ENCODE measurements around the gene LRFN2.

Gene LRFN2

DNA sequence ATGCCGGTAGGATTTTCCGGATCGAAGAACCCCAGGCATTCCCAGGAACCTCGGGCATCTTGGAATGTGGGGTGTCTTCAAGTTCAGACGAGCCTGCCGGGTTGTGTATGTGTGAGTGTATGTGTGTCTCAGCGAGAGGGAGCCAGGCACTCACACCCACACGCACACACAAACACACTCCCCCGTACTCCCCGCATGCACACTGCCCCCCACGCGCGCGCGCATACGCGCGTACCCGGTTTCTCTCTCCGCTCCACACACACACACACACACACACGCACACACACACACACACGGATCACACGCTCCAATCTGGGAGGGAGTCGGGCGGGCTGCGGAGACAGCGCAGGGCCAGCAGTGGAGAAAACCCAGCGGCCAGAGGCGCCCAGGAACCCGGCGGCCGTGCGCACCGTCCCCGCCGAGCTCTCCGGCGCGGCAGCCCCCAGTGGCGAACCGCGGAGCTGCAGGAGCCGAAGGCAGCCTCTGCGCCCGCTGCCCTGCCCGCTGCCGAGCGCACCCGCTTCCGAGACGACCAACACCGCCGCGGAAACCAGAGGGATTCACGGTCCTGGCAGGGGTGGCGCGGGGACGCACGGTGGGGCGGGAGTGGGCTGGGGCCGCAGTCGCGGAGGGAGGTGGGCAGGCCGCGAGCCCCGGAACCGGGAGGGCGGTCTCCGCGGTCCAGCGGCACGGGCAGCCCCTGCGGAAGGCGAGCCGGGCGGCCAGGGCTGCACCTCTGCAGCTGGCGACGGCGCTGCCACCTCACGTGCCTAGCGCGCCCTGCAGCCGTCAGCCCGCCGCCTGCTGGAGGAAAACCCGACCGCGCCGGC, at the start of gene LRFN2:
LRFN2 (minus strand) TSS at position 125 of the 830 bp plus-strand sequence.
- DNase-seq: no peak

DNA sequence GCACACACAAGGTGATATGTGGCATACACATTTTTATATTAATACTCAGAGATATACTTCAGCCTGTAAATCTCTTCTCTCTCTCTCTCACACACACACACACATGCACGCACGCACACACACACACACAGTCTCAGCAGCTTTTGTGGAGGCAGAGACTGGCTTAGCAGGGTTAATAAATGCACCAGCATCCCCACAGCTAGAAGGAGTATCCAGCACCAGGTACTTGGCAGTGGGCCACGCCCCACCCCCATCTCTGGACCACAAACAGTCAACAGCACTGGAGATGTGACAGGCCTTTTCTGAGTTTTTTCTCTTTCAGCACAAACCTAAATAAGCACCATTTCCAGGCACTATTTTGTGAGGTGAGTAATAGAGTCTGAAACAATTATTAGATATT, 47.3 kb upstream of the LRFN2 start:
- DNase-seq: no peak

DNA sequence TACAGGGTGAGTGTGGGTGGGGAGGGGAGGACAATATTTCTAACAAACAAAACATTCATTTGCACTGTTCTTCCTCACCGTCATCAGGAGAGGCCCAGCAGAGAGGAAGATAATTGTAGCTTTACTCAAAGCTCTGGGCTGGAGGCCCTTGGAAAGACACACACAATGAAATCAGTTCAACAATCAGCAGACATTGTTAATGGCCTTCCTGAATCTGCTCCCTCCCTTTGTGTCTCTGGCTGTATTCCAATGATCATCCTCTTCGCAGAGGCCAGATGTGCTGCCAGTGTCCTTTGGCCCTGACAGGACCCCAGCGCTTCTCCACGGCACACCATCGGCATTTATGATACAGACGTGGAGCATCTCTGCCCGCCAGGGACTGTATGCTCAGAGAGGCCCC, 44.6 kb upstream of the LRFN2 start:
- no peak for DNase-seq

DNA sequence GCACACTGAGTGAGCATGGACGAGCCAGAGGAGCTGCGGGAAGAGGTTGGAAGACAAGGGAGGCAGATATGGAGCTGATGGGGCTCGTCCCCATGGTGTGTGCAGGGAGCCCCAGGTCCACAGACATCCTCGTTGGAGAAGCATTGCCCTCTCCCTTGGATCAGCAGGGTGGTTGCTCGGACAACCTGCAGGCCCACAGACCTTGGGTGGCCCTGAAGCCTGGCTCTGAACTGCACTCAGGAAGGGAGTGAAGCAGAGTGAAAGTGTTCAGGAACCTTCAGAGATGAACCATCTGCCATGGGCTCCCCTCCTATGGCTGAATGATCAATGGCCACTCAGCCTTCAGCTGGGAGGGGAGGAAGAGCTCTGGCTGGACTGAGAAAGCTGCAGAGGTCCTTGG, 43.3 kb upstream of the LRFN2 start:
- DNase-seq: no peak

DNA sequence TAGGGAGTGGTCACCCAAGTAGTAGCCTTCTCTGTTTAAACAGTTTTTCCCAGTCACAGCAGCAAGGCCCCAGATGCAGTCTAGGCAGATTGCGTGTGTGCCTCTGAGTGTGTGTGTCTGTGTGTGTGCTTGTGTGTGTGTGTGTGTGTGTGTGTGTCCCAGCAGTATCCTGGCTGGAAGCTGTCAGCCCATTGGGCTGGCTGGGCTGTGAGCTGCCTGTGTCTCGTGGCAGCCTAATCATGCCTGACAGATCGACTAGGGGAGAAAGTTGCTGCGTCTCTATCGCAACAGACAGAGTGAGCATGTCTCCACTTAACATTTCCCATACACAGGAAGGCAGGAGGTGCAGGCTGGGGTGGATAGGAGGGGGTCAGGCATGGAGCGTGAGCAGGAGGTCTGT, 42.9 kb upstream of the LRFN2 start:
- no peak for DNase-seq

DNA sequence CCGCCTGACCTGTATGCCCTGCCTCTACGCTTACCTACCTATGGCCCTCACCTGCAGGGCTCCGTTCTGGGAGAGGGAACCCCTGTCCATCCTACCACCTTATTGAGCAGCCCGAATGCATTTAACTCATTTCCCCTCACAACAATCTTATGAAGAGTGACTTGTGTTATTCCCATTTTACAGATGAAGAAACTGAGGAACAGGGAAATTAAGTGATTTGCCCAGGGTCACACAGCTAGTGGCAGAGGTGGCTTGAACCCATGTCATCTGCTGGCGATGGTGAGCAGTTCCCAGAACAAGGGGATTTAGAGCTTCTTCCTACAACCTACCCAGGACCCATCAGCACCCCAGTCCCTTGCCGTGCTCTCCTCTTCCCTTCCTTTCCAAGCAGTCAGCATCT, 42.3 kb upstream of the LRFN2 start:
- no peak for DNase-seq

DNA sequence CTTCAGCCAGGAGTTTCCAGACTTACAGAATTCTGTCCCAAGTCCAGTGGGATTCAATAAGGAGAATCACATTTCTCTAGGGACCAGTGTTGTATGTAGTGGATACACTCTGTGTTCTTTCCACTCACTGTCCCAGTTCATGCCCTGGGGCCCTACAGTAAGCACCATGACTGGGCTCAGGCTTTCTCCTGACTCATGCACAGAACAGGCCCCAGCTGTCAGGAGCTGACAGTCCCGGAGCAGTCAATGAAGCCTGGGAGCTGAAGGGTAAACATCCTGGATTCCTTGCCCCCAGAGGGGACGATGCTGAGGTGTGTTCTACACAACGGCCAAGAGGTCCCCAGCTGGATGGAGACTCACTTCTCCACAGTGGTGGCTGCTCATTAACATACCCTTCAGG, 40.2 kb upstream of the LRFN2 start:
- no peak for DNase-seq

DNA sequence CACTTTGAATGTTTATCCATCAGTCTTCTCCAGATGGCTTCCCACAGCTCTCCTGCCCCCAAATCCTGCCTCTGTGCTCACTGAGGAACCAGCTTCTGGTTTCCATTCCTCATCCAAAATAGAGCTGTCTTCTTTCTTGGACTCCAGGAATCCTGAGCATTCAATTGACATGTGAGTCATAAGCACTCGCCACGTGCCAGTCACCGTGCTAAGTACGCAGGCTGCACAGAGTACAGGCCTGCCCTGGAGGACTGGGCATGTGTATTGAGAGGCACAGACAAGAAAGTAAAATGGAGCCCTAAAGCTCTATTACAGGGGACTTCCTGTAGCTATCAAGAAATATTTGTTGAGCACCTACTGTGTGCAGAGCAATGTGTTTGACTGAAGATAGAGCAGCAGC, 39.7 kb upstream of the LRFN2 start:
- DNase-seq: no peak

DNA sequence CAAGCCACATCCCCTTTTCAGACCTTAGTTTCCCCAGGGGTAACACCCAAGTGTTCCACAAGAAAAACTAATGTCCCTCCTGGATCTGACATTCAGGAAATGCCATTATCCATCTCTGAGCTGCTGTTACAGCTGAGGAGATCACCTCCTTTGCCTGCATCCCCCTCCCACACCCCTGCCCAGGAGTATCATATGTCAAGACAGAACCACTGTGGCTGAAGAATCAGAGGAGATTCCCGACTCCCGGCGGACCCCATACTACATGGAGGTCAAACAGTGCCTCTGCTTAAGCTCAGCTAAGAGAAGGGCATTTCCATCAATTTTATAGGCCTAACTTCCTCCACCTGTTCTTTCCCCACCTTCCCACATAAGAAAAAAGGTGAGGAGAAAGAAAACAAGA, 36.8 kb upstream of the LRFN2 start:
- no peak for DNase-seq

DNA sequence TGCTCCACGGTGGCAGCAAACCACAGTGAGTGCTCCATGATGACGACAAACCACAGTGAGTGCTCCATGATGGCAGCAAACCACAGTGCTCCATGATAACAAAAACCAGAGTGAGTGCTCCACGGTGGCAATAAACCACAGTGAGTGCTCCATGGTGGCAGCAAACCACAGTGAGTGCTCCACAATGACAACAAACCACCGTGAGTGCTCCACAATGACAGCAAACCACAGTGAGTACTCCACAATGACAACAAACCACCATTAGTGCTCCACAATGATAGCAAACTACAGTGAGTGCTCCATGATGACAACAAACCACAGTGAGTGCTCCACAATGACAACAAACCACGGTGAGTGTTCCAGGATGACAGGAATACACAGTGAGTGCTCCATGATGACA, 36.0 kb upstream of the LRFN2 start:
- DNase-seq: no peak

DNA sequence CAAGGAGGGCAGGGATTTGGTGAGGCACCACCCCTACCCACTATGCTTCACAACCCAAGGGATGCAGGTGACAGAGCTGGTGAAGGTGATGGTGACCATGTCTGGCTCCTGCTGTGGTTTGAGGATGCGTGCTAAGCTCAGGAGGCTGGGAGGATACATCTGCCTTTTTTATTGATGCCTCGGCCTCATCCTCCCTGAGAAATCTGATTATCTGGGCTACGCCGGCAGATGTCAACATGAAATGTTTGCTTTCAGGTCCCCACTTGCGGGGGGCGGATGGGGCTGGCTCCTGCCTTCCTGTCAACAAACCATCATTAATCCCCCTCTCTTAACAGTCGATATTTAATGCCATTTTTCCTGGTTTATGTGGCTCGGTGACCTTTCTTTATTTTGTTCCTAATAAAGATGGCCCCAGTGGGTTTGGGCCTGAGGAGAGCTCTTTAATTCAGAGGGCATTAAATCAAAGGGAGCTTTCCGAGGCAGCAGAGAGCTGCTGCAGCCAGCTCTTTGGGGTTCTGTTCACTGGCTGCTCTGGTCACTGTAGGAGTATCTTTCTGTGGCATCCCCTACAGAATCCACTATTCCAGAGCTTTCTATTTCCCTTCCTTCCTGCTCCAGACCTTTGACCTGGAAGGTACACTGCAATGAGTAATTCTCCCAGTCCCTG, 33.5 kb upstream of the LRFN2 start:
- DNase-seq: no peak

DNA sequence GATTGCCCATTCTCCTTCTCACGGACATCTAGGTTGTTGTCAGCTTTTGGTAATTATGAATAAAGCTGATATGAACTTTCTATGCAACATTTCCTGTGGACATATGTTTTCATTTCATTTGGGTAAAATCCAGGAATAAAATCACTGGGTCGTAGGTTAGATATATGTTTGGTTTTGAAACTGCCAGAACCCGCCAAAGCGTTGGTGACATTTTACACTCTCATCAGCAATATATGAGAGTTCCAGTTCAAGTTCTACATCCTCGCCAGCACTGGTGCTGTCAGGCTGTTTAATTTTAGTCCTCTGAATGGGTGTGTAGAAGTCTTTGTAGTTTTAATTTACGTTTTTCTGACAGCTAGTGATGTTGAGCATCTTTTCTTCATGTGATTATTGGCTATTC, 27.5 kb upstream of the LRFN2 start:
- DNase-seq: no peak

DNA sequence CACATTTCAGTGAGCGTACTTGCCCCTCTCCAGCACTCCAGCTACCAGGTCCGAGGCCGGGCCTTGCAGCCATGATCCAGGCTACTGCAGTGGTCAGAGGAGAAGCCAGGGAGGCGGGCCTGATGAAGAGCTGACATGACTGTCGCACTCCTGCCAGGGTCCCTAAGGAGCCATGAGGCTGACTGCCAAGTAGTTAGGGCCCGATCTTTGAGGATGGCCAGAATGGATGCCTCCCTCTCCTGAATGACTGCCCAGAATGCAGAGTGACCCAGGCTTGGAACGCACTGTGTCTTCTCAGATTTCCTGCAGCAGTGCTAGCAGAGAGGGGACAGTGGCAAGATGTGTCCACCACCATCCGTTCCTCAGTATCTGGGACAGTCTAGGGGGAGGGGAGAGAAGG, 24.7 kb upstream of the LRFN2 start:
- no peak for DNase-seq

DNA sequence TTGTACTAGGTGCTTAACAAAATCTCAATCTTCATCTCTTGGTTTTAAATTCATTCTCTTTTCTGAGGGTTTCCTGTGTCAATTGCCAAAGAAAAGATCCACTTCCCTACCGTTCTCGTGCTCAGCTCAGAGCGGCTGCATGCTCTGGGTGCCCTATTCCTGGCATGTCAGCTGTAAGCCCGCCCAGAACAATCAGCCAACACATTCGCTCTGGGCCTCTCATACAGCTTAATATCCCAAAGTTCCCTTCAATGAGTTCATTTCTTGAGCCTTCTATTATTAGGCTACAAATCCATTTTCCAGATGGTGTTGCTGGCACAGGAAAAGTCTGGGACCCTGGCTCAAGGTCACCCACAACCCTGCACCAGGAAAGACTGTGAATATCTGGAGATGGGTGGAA, 24.3 kb upstream of the LRFN2 start:
- no peak for DNase-seq

DNA sequence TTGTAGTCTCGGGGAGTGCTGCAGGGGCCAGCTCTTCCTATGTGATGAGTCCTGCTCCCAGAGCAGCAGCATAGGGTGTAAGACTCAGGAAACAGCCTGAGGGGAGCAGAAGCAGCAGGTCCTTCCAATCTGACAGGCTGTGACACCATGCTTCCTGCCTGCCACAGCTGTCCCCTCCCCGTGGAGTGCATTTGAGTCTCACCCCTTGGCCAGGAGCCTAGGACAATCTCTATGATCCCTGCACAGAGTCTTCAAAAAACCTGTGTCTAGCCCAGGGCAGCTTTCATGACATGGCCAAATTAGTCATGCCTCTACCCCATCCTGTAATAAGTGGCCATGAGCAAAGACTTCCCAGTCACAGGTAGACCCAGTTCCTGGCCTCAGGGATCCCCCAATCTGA, 23.1 kb upstream of the LRFN2 start:
- no peak for DNase-seq

DNA sequence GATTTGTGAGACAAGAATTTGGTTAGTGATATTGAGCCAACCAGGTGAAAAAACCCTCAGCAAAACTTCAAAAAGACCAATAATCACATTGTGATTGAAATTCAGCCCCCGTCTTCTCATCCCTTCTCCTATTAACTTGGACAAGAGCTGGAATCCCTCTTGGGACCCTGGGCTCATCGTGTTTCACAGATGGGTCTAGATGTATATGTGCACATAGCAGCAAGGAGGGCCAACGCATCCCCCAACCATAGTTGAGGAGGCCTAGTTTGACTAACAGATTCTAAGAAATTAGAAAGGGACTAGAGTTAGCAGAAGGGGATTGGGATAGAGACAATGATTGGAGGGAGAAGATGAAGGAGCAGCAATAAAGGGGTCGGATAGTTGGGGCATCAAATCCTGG, 19.8 kb upstream of the LRFN2 start:
- DNase-seq: no peak

DNA sequence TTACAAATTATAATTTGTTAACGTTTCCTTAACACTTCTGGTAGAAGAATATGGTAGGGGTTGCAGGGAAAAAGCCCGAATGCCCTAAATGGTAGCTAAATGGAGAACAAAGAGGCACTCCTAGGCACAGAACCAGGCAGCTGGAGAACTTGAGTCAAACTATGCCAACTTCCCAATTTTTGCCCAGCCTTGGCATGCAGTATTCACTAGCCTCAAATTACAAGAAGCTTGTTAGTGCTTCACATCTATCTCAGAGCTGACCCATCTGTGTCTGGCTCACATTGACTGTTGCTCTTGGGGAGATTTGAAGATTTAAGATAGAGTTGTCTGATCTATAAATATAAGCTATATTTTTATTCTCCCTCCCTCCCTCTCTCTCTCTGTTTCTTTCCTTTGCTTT, 19.4 kb upstream of the LRFN2 start:
- DNase-seq: no peak

DNA sequence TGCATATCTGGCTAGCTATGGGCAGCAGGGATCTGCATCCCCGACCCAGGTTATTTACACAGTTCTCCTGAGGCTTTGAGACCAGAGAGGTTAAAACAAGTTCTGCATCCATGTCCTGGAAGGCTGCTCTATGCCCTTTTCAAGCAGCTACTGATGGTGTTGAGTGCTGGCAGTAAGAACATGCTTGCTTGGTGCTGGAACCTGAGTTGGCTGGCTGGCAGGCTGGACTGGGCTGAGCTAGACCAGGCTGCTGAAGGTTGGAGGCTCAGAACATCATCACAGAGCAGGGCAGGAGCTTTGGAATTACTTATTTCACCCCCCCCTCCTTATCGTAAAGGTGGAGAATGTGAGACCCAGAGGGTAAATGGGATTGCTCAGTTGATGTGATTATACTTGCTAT, 16.9 kb upstream of the LRFN2 start:
- no peak for DNase-seq

DNA sequence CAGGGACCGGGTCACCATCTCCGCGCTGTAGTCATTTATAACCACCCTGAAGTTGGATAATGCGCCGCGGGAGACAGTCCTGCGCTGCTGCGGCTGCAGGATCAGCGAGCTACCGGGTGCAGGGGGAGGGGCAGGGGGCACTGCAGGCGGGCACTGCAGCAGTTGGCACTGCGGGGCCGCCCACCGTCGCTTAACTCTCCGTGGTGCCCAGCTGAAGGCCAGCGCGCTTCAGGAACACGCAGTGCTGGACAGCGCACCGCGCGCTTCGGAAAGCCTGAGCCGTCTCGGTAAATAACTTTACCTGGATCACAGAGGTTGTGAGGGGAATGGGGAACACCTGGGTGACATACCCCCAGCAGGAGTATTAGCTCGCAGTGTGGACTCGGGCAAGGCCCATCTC, 12.4 kb upstream of the LRFN2 start:
- DNase-seq: no peak

DNA sequence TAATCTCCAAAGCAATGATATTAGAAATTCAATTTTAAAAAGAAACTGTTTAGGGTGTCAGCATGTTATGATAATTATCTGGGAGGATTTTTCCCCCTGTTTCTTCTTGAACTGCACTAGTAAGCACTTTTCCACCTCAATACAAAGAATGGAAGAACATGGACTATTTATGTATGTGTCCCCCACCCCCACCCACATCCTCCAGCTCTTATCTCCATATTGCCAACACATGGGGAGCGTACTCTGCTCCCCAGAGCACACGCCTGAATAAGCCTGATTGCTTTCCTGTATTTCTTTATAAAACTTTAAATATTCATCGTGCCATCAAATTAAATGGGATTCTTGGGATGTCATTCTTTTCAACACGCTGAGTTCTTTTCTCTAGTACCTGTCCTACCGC, 11.4 kb upstream of the LRFN2 start:
- no peak for DNase-seq

DNA sequence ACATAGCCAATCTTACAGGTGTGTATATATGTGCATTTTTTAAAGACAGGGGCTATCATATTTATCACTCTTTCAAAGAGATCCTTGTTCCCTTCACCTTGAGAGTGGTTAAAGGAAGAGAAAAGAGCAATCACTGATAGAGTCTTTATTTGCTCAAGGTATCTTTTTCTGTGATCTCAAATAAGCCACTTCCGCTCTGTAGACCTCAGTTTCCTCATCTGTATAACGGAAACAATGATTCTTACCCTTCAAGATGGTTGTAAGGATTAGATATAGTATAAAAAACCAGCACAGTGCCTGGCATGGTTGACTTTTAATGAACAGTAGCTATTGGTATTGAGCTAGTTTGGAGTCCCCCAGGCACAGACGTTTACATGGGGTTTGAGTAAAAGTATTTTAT, 10.1 kb upstream of the LRFN2 start:
- DNase-seq: no peak

DNA sequence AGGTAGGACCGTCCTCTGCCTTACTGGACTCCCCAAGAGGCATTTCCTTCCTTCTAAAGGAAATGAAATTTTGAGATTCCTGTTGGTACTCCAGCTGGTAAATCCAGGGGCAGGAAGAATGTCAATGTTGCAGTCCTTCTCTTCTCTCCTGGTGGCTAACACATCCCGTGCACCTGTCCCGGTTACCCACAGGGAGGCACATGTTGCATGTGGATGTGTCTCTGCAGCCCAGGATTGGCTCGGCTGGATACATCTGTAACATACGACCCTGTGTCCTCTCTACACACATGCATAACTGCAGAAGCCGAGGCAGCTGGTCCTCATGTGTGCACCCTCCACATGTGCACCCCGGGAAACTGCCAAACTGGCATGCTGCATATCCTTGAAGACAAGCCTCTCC, 1.3 kb upstream of the LRFN2 start:
- DNase-seq: no peak

DNA sequence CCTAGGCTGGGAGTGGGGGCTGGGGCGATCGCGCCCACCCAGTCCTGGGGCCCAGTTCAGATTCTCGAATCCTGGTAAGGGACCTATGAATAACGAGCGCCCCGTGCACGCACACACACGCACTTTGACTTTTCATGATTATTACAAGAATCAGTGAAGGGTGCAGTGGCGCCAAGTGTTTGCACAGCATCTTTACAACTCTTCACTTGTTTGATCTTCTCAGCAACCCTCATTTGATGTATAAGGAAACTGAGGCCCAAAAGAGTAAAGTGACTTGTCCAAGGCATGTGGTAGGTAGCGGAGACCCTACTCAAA, 863 bp upstream of the LRFN2 start:
- no peak for DNase-seq

DNA sequence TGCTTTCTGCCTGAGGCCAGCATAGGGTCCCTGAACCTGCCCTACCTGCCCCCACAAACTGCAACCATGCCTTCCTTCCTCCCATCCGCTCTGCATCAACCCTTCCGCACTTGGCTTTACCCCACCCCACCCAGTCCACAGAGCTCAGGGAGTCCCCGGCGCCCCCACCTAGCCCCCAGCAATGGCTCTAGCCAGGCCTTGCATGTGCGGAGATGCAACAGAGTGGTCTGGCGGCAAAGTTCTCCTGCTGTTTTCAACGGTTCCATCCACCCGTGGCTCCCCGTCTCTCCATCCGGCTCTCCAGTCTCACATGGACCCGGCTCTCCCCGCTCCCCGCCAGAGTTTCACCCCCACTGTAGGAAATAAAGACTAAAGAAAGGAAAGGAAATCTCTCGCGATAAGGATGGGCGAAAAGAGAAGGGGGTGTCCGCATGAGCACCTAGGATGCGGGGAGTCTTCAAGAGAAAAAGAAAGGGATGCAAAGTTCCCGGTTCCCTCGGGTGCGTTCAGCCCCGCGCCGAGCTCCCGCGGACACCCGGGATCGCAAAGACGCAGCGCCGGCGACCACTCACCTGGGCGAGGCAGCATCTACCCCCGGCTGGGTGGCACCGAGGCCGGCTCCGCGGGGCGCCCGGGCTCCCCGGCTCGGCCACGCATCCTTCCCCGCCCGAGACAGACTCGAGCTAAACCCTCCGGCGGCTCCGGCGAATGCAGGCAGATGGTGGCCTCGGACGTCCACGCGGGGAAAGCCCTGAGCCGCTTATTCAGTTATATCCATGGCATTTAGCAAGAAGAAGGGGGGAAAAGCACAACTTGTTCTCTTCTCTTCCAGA, 579 bp downstream of the LRFN2 start:
- no peak for DNase-seq

All from HCEC 1CT (cell line).